H1 (cell line): ENCODE results near the gene TTR. TPM values are rescaled to one million over a fixed set of nuclear protein-coding genes. Genes with fewer than 3 reads are reported as not detected.

Source experiments
- CTCF ChIA-PET: fragments of 300-600 bp; sonication (Branson Sonifier 250); formaldehyde crosslinking; loops from one replicate; lab custom pipeline; 2021; ENCODE audit not compliant: partially characterized antibody; lab: Charles Lee
- POLR2A ChIA-PET: fragments of 300-600 bp; sonication (Branson Sonifier 250); formaldehyde crosslinking; loops from one replicate; lab custom pipeline; 2021; ENCODE audit warnings: inconsistent platforms; ENCODE audit not compliant: partially characterized antibody; lab: Charles Lee
- DNase-seq, 2 experiments: peaks; one replicate each; pipeline versions ENCODE4 v3.0.0 to v3.0.0-alpha.2; 2010 to 2022; ENCODE audit warnings: low spot score in 2 of 2, low read depth in 1 of 2, mixed read lengths in 1 of 2
- FAIRE-seq: peaks from 2 replicates; lab custom pipeline; 2011; peaks lifted over from hg19 to GRCh38; lab: Jason Lieb, UNC
- H2AFZ ChIP-seq: 2 replicates; pipeline ENCODE4 v1.8.1; 2012; ENCODE audit warnings: low read length, inconsistent platforms
- H2AK5ac ChIP-seq: 2 replicates; pipeline ENCODE4 v1.6.1; 2013; ENCODE audit warnings: low read depth, low read length
- H2BK120ac ChIP-seq: replicated peaks from 2 replicates; pipeline ENCODE3; 2013; ENCODE audit warnings: low read depth, low read length, inconsistent platforms
- H2BK12ac ChIP-seq: 2 replicates; pipeline ENCODE4 v1.6.1; 2013; ENCODE audit warnings: low read depth, low read length
- H2BK15ac ChIP-seq: 2 replicates; pipeline ENCODE4 v1.6.1; 2013; ENCODE audit warnings: low read length
- H2BK20ac ChIP-seq: 2 replicates; pipeline ENCODE4 v1.6.1; 2013; ENCODE audit warnings: low read length
- H2BK5ac ChIP-seq: 2 replicates; pipeline ENCODE4 v1.6.1; 2013; ENCODE audit warnings: low read depth, low read length
- H3K14ac ChIP-seq: 2 replicates; pipeline ENCODE4 v1.6.1; 2013; ENCODE audit warnings: inconsistent platforms; ENCODE audit not compliant: insufficient read length
- H3K18ac ChIP-seq: 2 replicates; pipeline ENCODE4 v1.6.1; 2013; ENCODE audit warnings: low read length; ENCODE audit errors: extremely low read depth
- H3K23ac ChIP-seq: 2 replicates; pipeline ENCODE4 v1.6.1; 2013; ENCODE audit warnings: inconsistent platforms; ENCODE audit not compliant: insufficient read length
- H3K23me2 ChIP-seq: 2 replicates; pipeline ENCODE4 v1.6.1; 2013; ENCODE audit warnings: low read depth, low read length
- H3K27ac ChIP-seq: 2 replicates; pipeline ENCODE4 v1.6.1; 2011; ENCODE audit warnings: low read depth, low read length, inconsistent platforms
- H3K27me3 ChIP-seq, 4 experiments: replicated peaks in 1 of 4; 1 replicate in 1 of 4; 2 replicates in 3 of 4; pipeline versions ENCODE4 v1.6.1 to v1.8.1; 2011 to 2013; ENCODE audit warnings: low read length in 3 of 4, mild to moderate bottlenecking in 3 of 4, inconsistent platforms in 2 of 4, mixed read lengths in 2 of 4, moderate library complexity in 1 of 4; ENCODE audit not compliant: control insufficient read depth in 3 of 4, insufficient read depth in 3 of 4; ENCODE audit errors: extremely low read depth in 1 of 4
- H3K36me3 ChIP-seq, 4 experiments: 2 replicates each; pipeline versions ENCODE4 v1.6.1 to v1.8.1; 2011 to 2013; ENCODE audit warnings: mild to moderate bottlenecking in 4 of 4, low read length in 3 of 4, moderate library complexity in 2 of 4, control low read depth in 1 of 4, inconsistent platforms in 1 of 4; ENCODE audit not compliant: insufficient read depth in 4 of 4, control insufficient read depth in 2 of 4
- H3K4ac ChIP-seq: replicated peaks from 2 replicates; pipeline ENCODE3; 2013; ENCODE audit warnings: low read length, low read depth, mixed read lengths, inconsistent platforms; ENCODE audit not compliant: insufficient read length
- H3K4me1 ChIP-seq, 4 experiments: replicated peaks in 1 of 4; 1 replicate in 1 of 4; 2 replicates in 3 of 4; pipeline versions ENCODE4 v1.6.1 to v1.8.1; 2011 to 2013; ENCODE audit warnings: low read length in 3 of 4, inconsistent platforms in 2 of 4, mixed read lengths in 1 of 4; ENCODE audit not compliant: insufficient read depth in 4 of 4, control insufficient read depth in 3 of 4
- H3K4me2 ChIP-seq, 2 experiments: 2 replicates each; pipeline versions ENCODE4 v1.6.1 to v1.8.1; 2011 to 2013; ENCODE audit warnings: low read depth in 2 of 2, low read length in 2 of 2, control low read depth in 1 of 2, inconsistent platforms in 1 of 2, mild to moderate bottlenecking in 1 of 2; ENCODE audit not compliant: insufficient read depth in 1 of 2
- H3K4me3 ChIP-seq, 4 experiments: fragments of 200-600, 300-600 bp in 1 of 4; sonication (generic), shearing (Covaris generic), sonication (Bioruptor Twin) in 1 of 4; 2 replicates each; pipeline versions ENCODE4 v1.5.1 to v1.8.1; 2011 to 2016; ENCODE audit warnings: low read length in 4 of 4, low read depth in 3 of 4, control low read depth in 2 of 4, inconsistent platforms in 2 of 4, mild to moderate bottlenecking in 2 of 4, mixed read lengths in 1 of 4, moderate library complexity in 1 of 4; ENCODE audit not compliant: insufficient read depth in 2 of 4; ENCODE audit errors: extremely low read depth in 1 of 4
- H3K56ac ChIP-seq: replicated peaks from 2 replicates; pipeline ENCODE3; 2013; ENCODE audit warnings: low read depth, mild to moderate bottlenecking, mixed read lengths, low read length, inconsistent platforms; ENCODE audit not compliant: insufficient read length
- H3K79me1 ChIP-seq: 2 replicates; pipeline ENCODE4 v1.6.1; 2013; ENCODE audit warnings: low read depth, low read length, control low read depth
- H3K79me2 ChIP-seq, 2 experiments: 2 replicates each; pipeline versions ENCODE4 v1.6.1 to v1.8.1; 2012 to 2013; ENCODE audit warnings: low read length in 2 of 2, mild to moderate bottlenecking in 2 of 2, inconsistent platforms in 1 of 2; ENCODE audit not compliant: insufficient read depth in 2 of 2, control insufficient read depth in 1 of 2
- H3K9ac ChIP-seq, 4 experiments: replicated peaks in 1 of 4; 1 replicate in 1 of 4; 2 replicates in 3 of 4; pipeline versions ENCODE4 v1.6.1 to v1.8.1; 2011 to 2013; ENCODE audit warnings: low read depth in 3 of 4, low read length in 3 of 4, control low read depth in 2 of 4, mild to moderate bottlenecking in 2 of 4, moderate library complexity in 2 of 4, inconsistent platforms in 1 of 4; ENCODE audit errors: extremely low read depth in 1 of 4
- H3K9me3 ChIP-seq, 2 experiments: 2 replicates each; pipeline versions ENCODE4 v1.6.1 to v1.8.1; 2012 to 2013; ENCODE audit warnings: mild to moderate bottlenecking in 2 of 2, moderate library complexity in 2 of 2, control low read depth in 1 of 2, inconsistent platforms in 1 of 2, low read depth in 1 of 2, low read length in 1 of 2, mixed read lengths in 1 of 2; ENCODE audit not compliant: insufficient read depth in 2 of 2
- H4K20me1 ChIP-seq, 2 experiments: replicated peaks in 1 of 2; 2 replicates each; pipeline versions ENCODE3 to v1.8.1; 2011 to 2013; ENCODE audit warnings: inconsistent platforms in 2 of 2, low read length in 2 of 2, mild to moderate bottlenecking in 1 of 2; ENCODE audit not compliant: insufficient read depth in 2 of 2, control insufficient read depth in 1 of 2
- H4K5ac ChIP-seq: 2 replicates; pipeline ENCODE4 v1.6.1; 2013; ENCODE audit warnings: low read length, low read depth, mixed read lengths, inconsistent platforms; ENCODE audit not compliant: insufficient read length
- H4K8ac ChIP-seq: 2 replicates; pipeline ENCODE4 v1.8.0; 2013; ENCODE audit warnings: mild to moderate bottlenecking, moderate library complexity, low read length, inconsistent platforms; ENCODE audit not compliant: insufficient read depth; ENCODE audit errors: extremely low read depth
- H4K91ac ChIP-seq: replicated peaks from 2 replicates; pipeline ENCODE3; 2013; ENCODE audit warnings: low read length, mixed read lengths, inconsistent platforms; ENCODE audit not compliant: insufficient read length
- EP300 ChIP-seq, 2 experiments: IDR thresholded peaks; 1 replicate in 1 of 2; 2 replicates in 1 of 2; pipeline ENCODE4 v1.6.1; 2011 to 2012; ENCODE audit warnings: low read depth in 2 of 2, low read length in 2 of 2, mild to moderate bottlenecking in 2 of 2, borderline replicate concordance in 1 of 2, inconsistent platforms in 1 of 2, moderate library complexity in 1 of 2
- GTF2F1 ChIP-seq: IDR thresholded peaks from 2 replicates; pipeline ENCODE4 v1.6.1; 2012; ENCODE audit warnings: low read depth, low read length, improper control_type of control experiment, borderline replicate concordance
- WGBS, 2 experiments: shearing (Covaris generic) in 1 of 2; methylation state at CpG; one replicate each; pipeline versions ENCODE4 v1.1.6 to v1.1.7; 2013 to 2015; ENCODE audit warnings: low lambda C conversion rate in 2 of 2, mixed read lengths in 2 of 2, inconsistent platforms in 1 of 2, low coverage in 1 of 2, missing lambda C conversion rate in 1 of 2; ENCODE audit not compliant: insufficient replicate concordance in 2 of 2, insufficient coverage in 1 of 2, insufficient read length in 1 of 2; ENCODE audit errors: extremely low coverage in 1 of 2, missing lambda C conversion rate in 1 of 2; 5-methylcytosine and 5-hydroxymethylcytosine counted together
- polyA plus RNA-seq, 7 experiments: library from polyadenylated mRNA; depleted of rRNA in 3 of 7; stranded (reverse) in 5 of 7; unstranded in 2 of 7; fragments of >200 nt in 5 of 7; fragments of 200-250 nt in 2 of 7; gene quantifications; 1 replicate in 5 of 7; 2 replicates in 1 of 7; 4 replicates in 1 of 7; pipeline versions ENCODE4 v1.2.1 to v1.2.3, GENCODE V29; 2011 to 2013; ENCODE audit warnings: missing spikeins in 2 of 7, mixed read lengths in 2 of 7
- total RNA-seq: library from RNA; stranded (reverse); fragmentation: NEBNext Ultra II Directional; extraction: Animal tissue kit (Norgen Biotek cat#: 25700); gene quantifications from 2 replicates; pipeline ENCODE4 v1.2.1, GENCODE V29; 2021

Gene TTR
- total and polyA plus RNA-seq, 2 of the 8 experiments (the other 6 are each of a cell fraction or from before 2014, with no cell fraction given), result not detected

DNA sequence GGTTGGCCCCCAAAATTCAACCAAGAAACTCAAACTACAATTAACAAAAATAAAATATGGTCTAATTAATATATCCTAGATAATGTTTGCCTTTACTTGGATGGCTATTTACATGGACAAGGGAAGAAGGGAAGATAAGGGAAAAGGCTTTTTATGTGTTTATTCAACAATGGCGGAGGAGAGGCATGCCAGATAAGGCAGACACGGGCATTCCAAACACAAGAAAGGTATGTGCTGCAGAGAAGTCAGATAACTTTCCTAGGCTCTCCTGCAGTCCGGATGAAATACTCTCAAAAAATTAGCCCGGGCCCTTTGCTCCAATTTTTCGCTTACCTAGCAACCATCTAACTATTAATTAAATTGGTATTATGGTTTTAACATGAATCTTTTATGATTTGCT, 5.1 kb upstream of the TTR start:
- no peak overlapping the region for H2AFZ ChIP-seq
- no peak overlapping the region for H4K8ac ChIP-seq
- CTCF ChIA-PET, result interaction anchor here (0.8 to 2.5 kb wide), 8 partner anchors 10 to 136 kb away, joined by 3 to 7 read pairs (median 6); no protein-coding TSS in a partner anchor
- no peaks in the 10 kb centered on the region for H3K36me3 ChIP-seq
- POLR2A ChIA-PET, result interaction anchor here (1.1 kb wide), 1 partner anchor 11 kb away, joined by 3 read pairs; no protein-coding TSS in a partner anchor
- no peak overlapping the region for H3K4me2 ChIP-seq
- no peak overlapping the region for H2BK5ac ChIP-seq
- H4K5ac ChIP-seq, result no peak overlapping the region
- no peak overlapping the region for H2AK5ac ChIP-seq
- H3K79me1 ChIP-seq, result no peaks in the 10 kb centered on the region
- peaks cover 0 to 1% (median 0%) of the 10 kb centered on the region in 4 experiments; a peak in 1 of 7 replicates for H3K27me3 ChIP-seq
- H3K14ac ChIP-seq, result no peak overlapping the region
- H3K9me3 ChIP-seq, result no peaks in the 10 kb centered on the region
- no peak overlapping the region for H3K4ac ChIP-seq
- H3K18ac ChIP-seq, result no peak overlapping the region
- no peak overlapping the region for H3K4me3 ChIP-seq
- H2BK12ac ChIP-seq, result no peak overlapping the region
- no peak overlapping the region for H2BK120ac ChIP-seq
- H2BK15ac ChIP-seq, result no peak overlapping the region
- H4K20me1 ChIP-seq, result no peaks in the 10 kb centered on the region
- no peak overlapping the region for H2BK20ac ChIP-seq
- no peak overlapping the region for H3K23ac ChIP-seq
- FAIRE-seq, result no peak
- no peaks in the 10 kb centered on the region for H3K23me2 ChIP-seq
- no peaks in the 10 kb centered on the region for H3K4me1 ChIP-seq
- H3K56ac ChIP-seq, result no peak overlapping the region
- no peak overlapping the region for H3K9ac ChIP-seq
- H4K91ac ChIP-seq, result no peak overlapping the region
- 85% methylated on average over 5 of the region's 5 CpGs; no CpG with 5 or more reads in 1 of the 2 experiments for WGBS, 2 experiments
- no peaks in the 10 kb centered on the region for H3K79me2 ChIP-seq
- no peak overlapping the region for H3K27ac ChIP-seq
- no peak for DNase-seq
- TF ChIP-seq EP300 (IDR thresholded peaks at IDR 0.05; ENCODE audit: borderline replicate concordance in 1 of 2, low read depth in 2 of 2, low read length in 2 of 2), result no peak
- no peak for TF ChIP-seq GTF2F1
